HepG2 (cell line): ENCODE results near the gene OARD1. TPM values are rescaled to one million over a fixed set of nuclear protein-coding genes. Genes with fewer than 3 reads are reported as not detected.

ENCODE experiments used
- ARID5B ChIP-seq: IDR thresholded peaks from 2 replicates; pipeline ENCODE4 v1.4.0; 2020; ENCODE audit warnings: mild to moderate bottlenecking, missing genetic modification reagents
- ATM ChIP-seq: fragments of 450-650 bp; IDR thresholded peaks from 2 replicates; pipeline ENCODE4 v1.7.1; 2017; ENCODE audit warnings: mild to moderate bottlenecking, borderline replicate concordance
- KLF13 ChIP-seq: sonication (generic); formaldehyde crosslinking; IDR thresholded peaks from 2 replicates; pipeline ENCODE4 v1.4.0; 2020; ENCODE audit warnings: mild to moderate bottlenecking, missing genetic modification reagents
- NAIF1 ChIP-seq: sonication (generic); formaldehyde crosslinking; IDR thresholded peaks from 2 replicates; pipeline ENCODE4 v1.5.0; 2020; ENCODE audit warnings: mild to moderate bottlenecking, missing genetic modification reagents, borderline replicate concordance
- RXRA ChIP-seq: sonication (generic); formaldehyde crosslinking; IDR thresholded peaks from 2 replicates; pipeline ENCODE4 v1.5.1; 2020; ENCODE audit warnings: missing genetic modification reagents
- STAG1 ChIP-seq: sonication (generic); formaldehyde crosslinking; IDR thresholded peaks from 2 replicates; pipeline ENCODE4 v1.4.0; 2020; ENCODE audit warnings: missing genetic modification reagents
- TARDBP ChIP-seq: sonication (generic); formaldehyde crosslinking; IDR thresholded peaks from 2 replicates; pipeline ENCODE4 v1.8.0; 2022; ENCODE audit warnings: mild to moderate bottlenecking, missing genetic modification reagents
- TGIF2 ChIP-seq: IDR thresholded peaks from 2 replicates; pipeline ENCODE4 v1.6.1; 2016; ENCODE audit warnings: control low read depth, missing compliant biosample characterization
- ZBTB38 ChIP-seq: sonication (generic); formaldehyde crosslinking; IDR thresholded peaks from 2 replicates; pipeline ENCODE4 v1.5.1; 2020; ENCODE audit warnings: mild to moderate bottlenecking, missing genetic modification reagents
- ZFP36 ChIP-seq: fragments of 150-350 bp; IDR thresholded peaks from 2 replicates; pipeline ENCODE4 v1.6.1; 2018; ENCODE audit warnings: borderline replicate concordance, low read length, low read depth; ENCODE audit not compliant: partially characterized antibody
- ZNF296 ChIP-seq: sonication (generic); formaldehyde crosslinking; conservative IDR thresholded peaks from 2 replicates; pipeline ENCODE4 v1.5.0; 2020; ENCODE audit warnings: mild to moderate bottlenecking, missing genetic modification reagents
- ZNF431 ChIP-seq: sonication (generic); formaldehyde crosslinking; IDR thresholded peaks from 2 replicates; pipeline ENCODE4 v1.9.0; 2022; ENCODE audit warnings: missing genetic modification reagents, low read depth, mild to moderate bottlenecking, borderline replicate concordance
- ZNF44 ChIP-seq: sonication (generic); formaldehyde crosslinking; IDR thresholded peaks from 2 replicates; pipeline ENCODE4 v1.5.1; 2020; ENCODE audit warnings: mild to moderate bottlenecking, missing genetic modification reagents
- ZNF570 ChIP-seq: sonication (generic); formaldehyde crosslinking; IDR thresholded peaks from 2 replicates; pipeline ENCODE4 v1.4.0; 2020; ENCODE audit warnings: mild to moderate bottlenecking, missing genetic modification reagents, borderline replicate concordance
- ZNF615 ChIP-seq: sonication (generic); formaldehyde crosslinking; IDR thresholded peaks from 2 replicates; pipeline ENCODE4 v1.5.0; 2020; ENCODE audit warnings: mild to moderate bottlenecking, missing genetic modification reagents, borderline replicate concordance
- ZNF878 ChIP-seq: sonication (generic); formaldehyde crosslinking; IDR thresholded peaks from 2 replicates; pipeline ENCODE4 v1.8.1; 2023; ENCODE audit warnings: mild to moderate bottlenecking, missing genetic modification reagents, moderate library complexity
- polyA plus RNA-seq, 8 experiments: library from polyadenylated mRNA; depleted of rRNA in 3 of 8; stranded (reverse) in 7 of 8; unstranded in 1 of 8; fragments of >200 nt; fragmentation: Illumina TruSeq in 4 of 8; extraction: Trizol in 4 of 8; gene quantifications; 2 replicates each; pipeline versions ENCODE4 v1.2.1 to v1.2.3, GENCODE V29; 2011 to 2016; ENCODE audit warnings: low read depth in 4 of 8, missing spikeins in 1 of 8, mixed read lengths in 1 of 8; ENCODE audit not compliant: insufficient read depth in 1 of 8
- total RNA-seq, 5 experiments: library from RNA; depleted of rRNA; stranded (reverse); fragments of >200 nt; fragmentation: Illumina TruSeq; extraction: Trizol; gene quantifications; 2 replicates each; pipeline ENCODE4 v1.2.3, GENCODE V29; 2016; ENCODE audit warnings: low read depth in 1 of 5
- TF ChIP-seq, protein P1 (sequence below), 2 experiments: sonication (generic) in 1 of 2; formaldehyde crosslinking in 1 of 2; IDR thresholded peaks; 2 replicates each; pipeline versions ENCODE4 v1.5.1 to v1.6.1; 2011 to 2020; ENCODE audit warnings: borderline replicate concordance in 1 of 2, low read depth in 1 of 2, low read length in 1 of 2, mild to moderate bottlenecking in 1 of 2, missing genetic modification reagents in 1 of 2, moderate library complexity in 1 of 2
- TF ChIP-seq, protein P2 (sequence below), 2 experiments: IDR thresholded peaks; 2 replicates each; pipeline ENCODE4 v1.6.1; 2011 to 2012; ENCODE audit warnings: low read length in 2 of 2, borderline replicate concordance in 1 of 2, low read depth in 1 of 2, mild to moderate bottlenecking in 1 of 2, moderate library complexity in 1 of 2
- TF ChIP-seq, protein P3 (sequence below): sonication (generic); formaldehyde crosslinking; IDR thresholded peaks from 2 replicates; pipeline ENCODE4 v1.4.0; 2020; ENCODE audit warnings: missing genetic modification reagents

The OARD1 gene
- total and polyA plus RNA-seq, 2 of the 13 experiments (the other 11 are each of a cell fraction or from before 2014, with no cell fraction given): 18.4 to 49.0 TPM

- TF ChIP-seq, protein P1, sequence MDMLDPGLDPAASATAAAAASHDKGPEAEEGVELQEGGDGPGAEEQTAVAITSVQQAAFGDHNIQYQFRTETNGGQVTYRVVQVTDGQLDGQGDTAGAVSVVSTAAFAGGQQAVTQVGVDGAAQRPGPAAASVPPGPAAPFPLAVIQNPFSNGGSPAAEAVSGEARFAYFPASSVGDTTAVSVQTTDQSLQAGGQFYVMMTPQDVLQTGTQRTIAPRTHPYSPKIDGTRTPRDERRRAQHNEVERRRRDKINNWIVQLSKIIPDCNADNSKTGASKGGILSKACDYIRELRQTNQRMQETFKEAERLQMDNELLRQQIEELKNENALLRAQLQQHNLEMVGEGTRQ (IDR thresholded peaks at IDR 0.05; ENCODE audit: low read depth, low read length): no peak
- TF ChIP-seq, protein P1 (CRISPR knock-in tag; IDR thresholded peaks at IDR 0.05; ENCODE audit: borderline replicate concordance): no peak
- TF ChIP-seq ATM (no peak), ARID5B (CRISPR knock-in tag) (no peak), KLF13 (no peak), ZNF44 (CRISPR knock-in tag) (no peak), TARDBP (CRISPR knock-in tag) (no peak; the same call in 1 of the 2 replicates), TGIF2 (CRISPR knock-in tag) (no peak), ZNF431 (CRISPR knock-in tag) (no peak), ZFP36 (no peak), ZNF296 (CRISPR knock-in tag) (no peak), ZNF878 (CRISPR knock-in tag) (no peak), NAIF1 (CRISPR knock-in tag) (0 out of 2 replicates have a peak, but pooled peaks have one; percentile 58), ZBTB38 (no peak), ZNF615 (no peak), STAG1 (CRISPR knock-in tag) (no peak), RXRA (CRISPR knock-in tag) (no peak), ZNF570 (no peak)
- TF ChIP-seq, protein P2, sequence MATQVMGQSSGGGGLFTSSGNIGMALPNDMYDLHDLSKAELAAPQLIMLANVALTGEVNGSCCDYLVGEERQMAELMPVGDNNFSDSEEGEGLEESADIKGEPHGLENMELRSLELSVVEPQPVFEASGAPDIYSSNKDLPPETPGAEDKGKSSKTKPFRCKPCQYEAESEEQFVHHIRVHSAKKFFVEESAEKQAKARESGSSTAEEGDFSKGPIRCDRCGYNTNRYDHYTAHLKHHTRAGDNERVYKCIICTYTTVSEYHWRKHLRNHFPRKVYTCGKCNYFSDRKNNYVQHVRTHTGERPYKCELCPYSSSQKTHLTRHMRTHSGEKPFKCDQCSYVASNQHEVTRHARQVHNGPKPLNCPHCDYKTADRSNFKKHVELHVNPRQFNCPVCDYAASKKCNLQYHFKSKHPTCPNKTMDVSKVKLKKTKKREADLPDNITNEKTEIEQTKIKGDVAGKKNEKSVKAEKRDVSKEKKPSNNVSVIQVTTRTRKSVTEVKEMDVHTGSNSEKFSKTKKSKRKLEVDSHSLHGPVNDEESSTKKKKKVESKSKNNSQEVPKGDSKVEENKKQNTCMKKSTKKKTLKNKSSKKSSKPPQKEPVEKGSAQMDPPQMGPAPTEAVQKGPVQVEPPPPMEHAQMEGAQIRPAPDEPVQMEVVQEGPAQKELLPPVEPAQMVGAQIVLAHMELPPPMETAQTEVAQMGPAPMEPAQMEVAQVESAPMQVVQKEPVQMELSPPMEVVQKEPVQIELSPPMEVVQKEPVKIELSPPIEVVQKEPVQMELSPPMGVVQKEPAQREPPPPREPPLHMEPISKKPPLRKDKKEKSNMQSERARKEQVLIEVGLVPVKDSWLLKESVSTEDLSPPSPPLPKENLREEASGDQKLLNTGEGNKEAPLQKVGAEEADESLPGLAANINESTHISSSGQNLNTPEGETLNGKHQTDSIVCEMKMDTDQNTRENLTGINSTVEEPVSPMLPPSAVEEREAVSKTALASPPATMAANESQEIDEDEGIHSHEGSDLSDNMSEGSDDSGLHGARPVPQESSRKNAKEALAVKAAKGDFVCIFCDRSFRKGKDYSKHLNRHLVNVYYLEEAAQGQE (IDR thresholded peaks at IDR 0.05; ENCODE audit: borderline replicate concordance in 1 of 2, low read depth in 1 of 2, low read length in 2 of 2): no peak; a peak in 1 of 4 replicates
- TF ChIP-seq, protein P3, sequence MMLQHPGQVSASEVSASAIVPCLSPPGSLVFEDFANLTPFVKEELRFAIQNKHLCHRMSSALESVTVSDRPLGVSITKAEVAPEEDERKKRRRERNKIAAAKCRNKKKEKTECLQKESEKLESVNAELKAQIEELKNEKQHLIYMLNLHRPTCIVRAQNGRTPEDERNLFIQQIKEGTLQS (CRISPR knock-in tag): no peak; the same call in 1 of the 2 replicates
Measured at GRCh38 chr6:41072836-41073202, 663 bp upstream of the OARD1 start, which contains the start of gene NFYA (continued).
